NCI-H128 (cell line): ENCODE results near the gene EPO.

Source experiments
- DNase-seq: peaks from one replicate; lab custom pipeline; 2025; ENCODE audit not compliant: unreplicated experiment; lab: John Stamatoyannopoulos, UW

EPO gene

GRCh38 chr7:100682991-100683658, 37.1 kb upstream of the EPO start:
- no peak for DNase-seq

- no peak for DNase-seq
Observed at GRCh38 chr7:100683659-100684533, 36.4 kb upstream of the EPO start.

GRCh38 chr7:100684534-100685042, 35.7 kb upstream of the EPO start:
- no peak for DNase-seq

- no peak for DNase-seq
Observed at GRCh38 chr7:100685049-100685605, 35.1 kb upstream of the EPO start.

- no peak for DNase-seq
Observed at GRCh38 chr7:100685631-100686145, 34.6 kb upstream of the EPO start.

- DNase-seq = no peak
Observed at GRCh38 chr7:100686201-100686821, 34.0 kb upstream of the EPO start.

GRCh38 chr7:100686822-100687211, 33.5 kb upstream of the EPO start:
- no peak for DNase-seq

GRCh38 chr7:100687261-100687660, 33.0 kb upstream of the EPO start:
- DNase-seq = no peak

GRCh38 chr7:100687751-100688300, 32.4 kb upstream of the EPO start:
- DNase-seq = no peak

- DNase-seq = no peak
Observed at GRCh38 chr7:100688326-100688860, 31.9 kb upstream of the EPO start.

GRCh38 chr7:100689230-100690135, 30.8 kb upstream of the EPO start:
- DNase-seq = no peak

- DNase-seq = peak; percentile 77
Observed at GRCh38 chr7:100691676-100692577, 28.3 kb upstream of the EPO start.

GRCh38 chr7:100692578-100692961, 27.7 kb upstream of the EPO start:
- DNase-seq = no peak

- DNase-seq = no peak
Observed at GRCh38 chr7:100693312-100694097, 26.8 kb upstream of the EPO start.

GRCh38 chr7:100694098-100694745, 26.0 kb upstream of the EPO start, which contains the start of gene GIGYF1:
Gene GIGYF1 (minus strand): TSS chr7:100694250. CDS start chr7:100688238, 6,012 bp downstream.
- DNase-seq = peak; percentile 23

GRCh38 chr7:100696123-100696521, 24.1 kb upstream of the EPO start:
- DNase-seq = no peak

- no peak for DNase-seq
Observed at GRCh38 chr7:100699018-100699417, 21.2 kb upstream of the EPO start.
